Heart left ventricle (tissue), 16 donors: ENCODE results near the gene ROBO1. TPM values are rescaled to one million over a fixed set of nuclear protein-coding genes. Genes with fewer than 3 reads are reported as not detected.

Experiments
- ATAC-seq, 4 donors: fragments of 200-7000 bp; cut with Tn5 transposase; one replicate each; pipeline ENCODE4 v1.9.1; 2020 to 2022; ENCODE audit warnings: moderate library complexity in 4 of 4, mild to moderate bottlenecking in 3 of 4, moderate number of reproducible peaks in 1 of 4
- DNase-seq, 5 donors: peaks; one replicate each; pipeline ENCODE4 v3.0.0-alpha.2; 2020
- H3K27ac ChIP-seq, 12 donors: fragments of 200-600 bp; sonication (generic) in 4 of 12; one replicate each; pipeline versions ENCODE4 v1.5.0 to v1.8.0; 2016 to 2022; ENCODE audit warnings: mild to moderate bottlenecking in 2 of 12
- H3K27me3 ChIP-seq, 9 donors: fragments of 200-600 bp; sonication (generic) in 2 of 9; one replicate each; pipeline versions ENCODE4 v1.5.1 to v1.8.0; 2016 to 2022; ENCODE audit warnings: mild to moderate bottlenecking in 3 of 9
- H3K36me3 ChIP-seq, 9 donors: fragments of 200-600 bp; sonication (generic) in 2 of 9; one replicate each; pipeline versions ENCODE4 v1.5.0 to v1.8.0; 2018 to 2022; ENCODE audit warnings: mild to moderate bottlenecking in 2 of 9
- H3K4me1 ChIP-seq, 12 donors: fragments of 200-600 bp; sonication (generic) in 4 of 12; one replicate each; pipeline versions ENCODE4 v1.5.0 to v1.8.0; 2016 to 2022; ENCODE audit warnings: mild to moderate bottlenecking in 3 of 12
- H3K4me3 ChIP-seq, 12 donors: fragments of 200-600 bp; sonication (generic) in 4 of 12; one replicate each; pipeline versions ENCODE4 v1.5.0 to v1.8.0; 2017 to 2022; ENCODE audit warnings: mild to moderate bottlenecking in 9 of 12, moderate library complexity in 4 of 12
- H3K9me3 ChIP-seq, 12 donors: fragments of 200-600 bp; sonication (generic) in 4 of 12; one replicate each; pipeline versions ENCODE4 v1.5.0 to v1.8.0; 2016 to 2022; ENCODE audit warnings: mild to moderate bottlenecking in 1 of 12
- CTCF ChIP-seq, 12 donors: fragments of 200-600 bp; sonication (generic) in 4 of 12; IDR thresholded peaks; one replicate each; pipeline versions ENCODE4 v1.5.0 to v1.8.0; 2018 to 2022; ENCODE audit warnings: antibody characterized with exemption in 12 of 12, mild to moderate bottlenecking in 5 of 12
- POLR2A ChIP-seq, 2 donors: fragments of 450-650 bp; IDR thresholded peaks; one replicate each; pipeline ENCODE4 v1.6.1; 2017; ENCODE audit warnings: antibody characterized with exemption in 2 of 2, mild to moderate bottlenecking in 2 of 2, moderate library complexity in 2 of 2
- WGBS, 4 donors: extraction: QIAGEN DNeasy Blood & Tissue Kit in 2 of 4; methylation state at CpG; one replicate each; pipeline versions ENCODE4 v1.1.5 to v1.1.7; 2013 to 2018; 5-methylcytosine and 5-hydroxymethylcytosine counted together
- intact Hi-C, 10 donors: fragments of 100-400 bp; cut with DNase I; formaldehyde crosslinking; loops; one replicate each; pipeline versions ENCODE4 v1.11.1 to v1.14.2; 2022
- polyA plus RNA-seq, 2 donors: library from polyadenylated mRNA; stranded (reverse); fragments of 200-250 nt; gene quantifications; one replicate each; pipeline ENCODE4 v1.2.3, GENCODE V29; 2013
- total RNA-seq, 9 donors: library from RNA; depleted of rRNA in 2 of 9; stranded (reverse); fragments of >200 nt in 2 of 9; fragmentation: NEBNext Ultra II Directional in 3 of 9; extraction: Animal tissue kit (Norgen Biotek cat#: 25700) in 3 of 9; gene quantifications; one replicate each; pipeline versions ENCODE4 v1.1.0 to v1.2.4, GENCODE V29; 2016 to 2023
- donor health status: ischemic (EF 13 %, LVEDD 7.1; RV severe dilation, severe dysfunction).
- donor health status: healthy with polysubstance abuse.
- donor health status: DM: no; HTN: yes; CAD: no.
- donor health status: DM: no; HTN: no; CAD: no.
- donor health status: ischemic (EF 25% LVEDD 6.9; RV normal size, moderate dysfunction).
- donor health status: ischemic (EF 25% LVEDD 5.7; RV mildly dilated, moderate dysfunction).
- donor health status: healthy.
- donor health status: DM: yes; HTN: yes; CAD: no.
- donor health status: ischemic (EF 35%, LVEDD 5.7; RV mildly dilated, moderate dysfunction).
- donor health status: nonischemic (EF 11% LVEDD 7.7; RV severe dilation, severe dysfunction).
- donor health status: DM: yes; HTN: yes; CAD: no.
- donor health status: PGD.
- donor health status: ischemic (EF 29% LVEDD 5.4; RV normal size, mild dysfunction).
- donor health status: nonischemic (EF 23%, LVEDD 6.1; RV moderate dilation, normal function).

Gene ROBO1
- total and polyA plus RNA-seq, 11 donors, result 1.4 to 14.8 (median 5.7) TPM

GRCh38 chr3:78611278-78611677 lies 1156.5 kb downstream of the ROBO1 start:
- DNase-seq, result no peak
- Histone ChIP-seq H3K27ac (no peak overlapping the region), H3K9me3 (no peaks in the 10 kb centered on the region), H3K36me3 (peaks cover 0 to 21% (median 0%) of the 10 kb centered on the region in 9 donors), H3K27me3 (no peaks in the 10 kb centered on the region), H3K4me1 (no peaks in the 10 kb centered on the region), H3K4me3 (no peak overlapping the region)
- intact Hi-C loops, result no loop called here
- TF ChIP-seq POLR2A (IDR thresholded peaks at IDR 0.05) (no peak), CTCF (IDR thresholded peaks at IDR 0.05) (no peak)
- 92 to 98% (median 96%) methylated on average over 6 of the region's 6 CpGs for whole genome bisulfite sequencing, 4 donors
- no peak for ATAC-seq

DNA sequence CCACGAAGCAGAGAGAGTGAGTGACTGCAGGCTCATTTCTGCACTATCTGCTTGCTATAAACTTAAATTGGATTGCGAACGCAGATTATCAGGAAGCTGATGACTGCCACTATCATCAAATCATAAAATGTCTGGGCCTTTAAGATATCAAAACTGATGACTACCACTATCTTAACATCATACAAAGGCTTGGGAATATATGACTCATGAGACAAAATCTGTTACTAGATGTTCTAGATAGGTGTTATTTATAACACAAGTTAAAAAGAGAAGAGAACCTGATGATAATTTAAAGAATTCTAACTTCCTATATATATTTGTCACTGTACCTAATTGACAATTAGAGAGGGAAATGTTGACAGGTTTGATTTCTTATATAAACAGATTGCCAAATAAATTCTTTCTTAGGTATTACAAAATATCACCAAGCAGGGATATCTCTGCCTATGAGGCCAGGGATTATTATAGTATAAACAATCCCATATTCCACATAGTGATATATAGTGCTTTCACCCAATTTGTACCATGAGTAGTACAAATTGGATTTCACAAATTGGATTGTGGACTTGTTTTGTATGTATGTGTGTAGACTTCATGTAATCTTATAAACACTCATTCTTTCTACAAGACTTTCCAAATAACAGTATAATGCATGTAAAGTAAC lies 1157.2 kb downstream of the ROBO1 start:
- intact Hi-C loops, result no loop called here
- no peaks in the 10 kb centered on the region for H3K9me3 ChIP-seq
- WGBS, 4 donors, result 57 to 72% (median 57%) methylated on average over 3 of the region's 3 CpGs

DNA sequence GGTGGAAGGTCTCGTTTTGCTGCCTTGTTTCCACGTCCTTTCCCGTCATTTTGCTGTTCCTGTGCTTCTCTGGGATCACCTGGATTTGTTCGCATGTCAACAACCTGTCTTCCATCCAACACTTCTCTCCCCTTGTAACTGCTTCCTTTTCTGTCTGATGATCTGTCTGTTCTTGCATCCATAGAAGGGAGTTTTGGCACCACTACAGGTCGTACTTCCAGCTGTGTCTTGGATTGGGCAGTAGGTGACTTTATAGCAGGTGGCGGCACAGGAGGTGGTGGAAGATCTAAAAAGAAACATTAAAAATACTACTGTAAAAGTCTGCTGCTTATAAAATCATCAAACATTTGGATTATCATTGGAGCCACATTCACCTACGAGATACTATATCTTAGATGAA lies 1161.0 kb downstream of the ROBO1 start:
- Histone ChIP-seq H3K4me3 (no peak overlapping the region), H3K27ac (no peak overlapping the region), H3K27me3 (no peaks in the 10 kb centered on the region), H3K9me3 (no peaks in the 10 kb centered on the region), H3K36me3 (peaks cover 0 to 10% (median 0%) of the 10 kb centered on the region in 9 donors), H3K4me1 (no peaks in the 10 kb centered on the region)
- TF ChIP-seq CTCF (IDR thresholded peaks at IDR 0.05) (no peak), POLR2A (IDR thresholded peaks at IDR 0.05) (no peak)
- intact Hi-C loops, result no loop called here
- 88 to 95% (median 94%) methylated on average over 7 of the region's 7 CpGs for WGBS, 4 donors
- DNase-seq (no peak), ATAC-seq (no peak)

More for the DNA sequence above, 1157.2 kb downstream of the ROBO1 start:
- Histone ChIP-seq H3K27ac (no peak overlapping the region), H3K4me3 (no peak overlapping the region), H3K4me1 (no peaks in the 10 kb centered on the region), H3K36me3 (peaks cover 0 to 25% (median 0%) of the 10 kb centered on the region in 9 donors), H3K27me3 (no peaks in the 10 kb centered on the region)
- no peak for ATAC-seq
- TF ChIP-seq CTCF (IDR thresholded peaks at IDR 0.05), result no peak
- no peak for TF ChIP-seq POLR2A (IDR thresholded peaks at IDR 0.05)
- DNase-seq, result no peak

- ATAC-seq, result no peak
- peaks cover 0 to 10% (median 0%) of the 10 kb centered on the region in 9 donors for H3K36me3 ChIP-seq
- H3K9me3 ChIP-seq, result no peaks in the 10 kb centered on the region
- no peak overlapping the region for H3K4me3 ChIP-seq
- H3K27me3 ChIP-seq, result no peaks in the 10 kb centered on the region
- H3K4me1 ChIP-seq, result no peaks in the 10 kb centered on the region
- H3K27ac ChIP-seq, result no peak overlapping the region
- 79 to 90% (median 85%) methylated on average over 2 of the region's 2 CpGs for WGBS, 4 donors
- intact Hi-C loops, result no loop called here
- DNase-seq, result no peak
- TF ChIP-seq CTCF (IDR thresholded peaks at IDR 0.05) (no peak), POLR2A (IDR thresholded peaks at IDR 0.05) (no peak)
Measured at GRCh38 chr3:78605178-78605577, 1162.6 kb downstream of the ROBO1 start.
